ENCODE results near the gene HMMR. TPM values are rescaled to one million over a fixed set of nuclear protein-coding genes. Genes with fewer than 3 reads are reported as not detected.
A peak's percentile ranks its signal among the peaks of the same experiment; 100 is the strongest.
"Not testable (repeated sequence)": the region's sequence is repeated elsewhere in the genome, so short reads cannot be mapped to it uniquely, and the experiment has no call there.

Gene HMMR
- total RNA-seq, 1 donor: 0.54 TPM

DNA sequence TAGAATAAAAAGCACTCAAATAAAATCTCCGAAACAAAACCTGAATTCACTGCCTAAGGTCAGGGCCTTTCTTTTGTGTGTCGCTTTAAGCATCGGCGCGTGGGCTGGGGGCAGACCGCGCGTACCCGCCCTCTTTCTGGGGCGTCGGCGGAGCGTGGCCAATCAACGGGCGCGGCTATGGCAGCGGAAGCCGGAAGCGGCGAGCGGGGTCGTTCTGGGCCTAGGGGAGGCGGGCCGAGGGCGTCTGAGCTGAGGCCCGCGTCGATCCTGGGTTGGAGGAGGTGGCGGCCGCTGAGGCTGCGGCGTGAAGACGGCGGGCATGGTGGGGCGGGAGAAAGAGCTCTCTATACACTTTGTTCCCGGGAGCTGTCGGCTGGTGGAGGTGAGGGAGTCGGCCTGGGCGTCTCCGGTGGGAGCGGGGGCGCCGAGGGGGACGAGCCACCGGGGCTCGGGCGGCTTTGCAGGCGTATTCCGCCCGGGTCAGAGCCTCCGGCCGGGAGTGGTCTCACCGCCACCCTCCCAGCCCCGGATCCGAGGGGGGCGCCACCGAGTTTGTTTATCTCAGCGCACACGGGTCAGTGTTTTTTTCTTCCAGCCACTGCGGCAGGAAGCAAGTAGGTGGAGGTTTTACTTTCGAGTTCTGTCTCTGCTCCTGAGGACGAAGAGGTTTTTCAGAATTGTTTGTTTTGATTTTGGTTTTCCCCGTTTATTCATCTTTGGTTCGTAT is 45.1 kb downstream of the HMMR start, which contains the start of gene MAT2B:
Gene MAT2B, plus strand, starts transcription at position 252 of the 727 bp plus-strand sequence. Its CDS starts 68 bp downstream, at position 320.
- peak; percentile 91 to 97 (median 95) for DNase-seq (ENCODE audit: low read depth in 2 of 3, low spot score in 2 of 3)

DNA sequence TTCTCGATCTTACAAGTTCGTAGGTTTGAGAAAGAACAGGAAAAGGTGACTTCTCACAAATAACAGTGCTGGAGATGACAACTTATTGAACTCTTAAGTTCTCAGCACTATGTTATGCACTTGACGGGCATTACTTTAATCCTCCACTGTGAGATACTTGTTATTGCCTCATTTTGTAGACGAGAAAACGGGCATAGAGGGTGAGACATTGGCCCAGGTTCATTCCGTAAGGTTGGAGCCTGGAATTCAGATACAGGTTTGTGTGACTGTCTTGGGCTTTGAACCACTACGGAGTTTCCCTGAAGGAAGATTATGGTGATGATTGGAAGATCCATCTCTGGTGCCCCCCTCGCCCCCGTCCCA is 45.6 kb downstream of the HMMR start:
- DNase-seq (ENCODE audit: low read depth in 2 of 3, low spot score in 2 of 3): no peak

DNA sequence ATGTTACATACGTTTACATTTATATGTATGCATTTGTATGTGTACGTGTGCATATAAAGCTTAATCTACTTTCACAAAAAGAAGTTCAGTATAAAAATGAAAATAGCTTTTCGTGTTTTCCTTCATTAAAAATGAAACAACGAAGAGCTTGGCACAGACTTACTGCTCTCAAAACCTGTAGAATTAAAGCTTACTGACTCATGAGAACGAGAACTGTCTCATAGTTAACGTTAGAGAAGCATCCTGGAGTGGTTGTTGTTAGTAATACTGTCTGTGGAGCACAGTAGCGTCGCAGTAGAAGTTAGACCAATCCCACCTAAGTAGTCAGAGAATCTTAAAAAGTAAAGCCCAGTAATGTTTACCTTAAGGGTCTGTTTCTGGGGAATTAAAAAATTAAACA is 46.3 kb downstream of the HMMR start:
- peak in 1 of 3 donors; percentile 10 for DNase-seq (ENCODE audit: low read depth in 2 of 3, low spot score in 2 of 3)

- DNase-seq (ENCODE audit: low read depth in 2 of 3, low spot score in 2 of 3): peak in 1 of 3 donors; percentile 6
Observed at GRCh38 chr5:163508753-163509152, 48.3 kb downstream of the HMMR start.

DNA sequence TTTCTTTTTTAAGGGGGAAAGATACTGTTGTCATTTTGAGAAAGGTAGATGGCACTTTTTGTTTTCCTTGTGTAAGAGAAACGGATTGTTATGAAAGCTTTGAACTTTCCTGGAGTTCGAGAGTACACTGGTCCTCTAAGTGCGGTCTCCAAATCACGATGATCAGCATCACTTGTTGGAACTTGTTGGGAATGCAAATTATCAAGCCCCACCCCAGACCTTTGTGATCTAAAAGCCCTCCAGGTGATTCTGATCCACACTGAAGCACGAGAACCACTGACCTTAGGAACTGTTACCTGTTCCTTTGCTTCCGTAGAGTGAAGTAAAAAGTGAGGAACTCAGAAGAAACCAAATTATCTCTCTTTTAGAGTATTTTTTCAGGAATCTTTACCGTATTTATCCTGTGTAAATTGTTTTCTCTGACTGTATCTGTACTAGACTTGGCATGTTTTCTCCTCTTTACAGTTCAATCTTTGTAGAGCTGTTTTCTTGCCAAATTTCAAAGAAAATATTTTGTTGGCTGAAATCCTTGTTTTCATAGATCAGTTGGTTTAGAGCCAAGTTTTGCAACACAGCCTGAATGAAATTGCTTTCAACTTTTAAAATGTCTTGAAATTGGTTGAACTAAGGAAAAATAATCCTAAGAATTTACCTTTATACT is 49.0 kb downstream of the HMMR start:
- DNase-seq (ENCODE audit: low read depth in 2 of 3, low spot score in 2 of 3): no peak

- DNase-seq (ENCODE audit: low read depth in 2 of 3, low spot score in 2 of 3): no peak
Observed at GRCh38 chr5:163512526-163512925, 52.1 kb downstream of the HMMR start.

- DNase-seq (ENCODE audit: low read depth in 2 of 3, low spot score in 2 of 3): no peak
Observed at GRCh38 chr5:163525096-163525495, 64.7 kb downstream of the HMMR start.

DNA sequence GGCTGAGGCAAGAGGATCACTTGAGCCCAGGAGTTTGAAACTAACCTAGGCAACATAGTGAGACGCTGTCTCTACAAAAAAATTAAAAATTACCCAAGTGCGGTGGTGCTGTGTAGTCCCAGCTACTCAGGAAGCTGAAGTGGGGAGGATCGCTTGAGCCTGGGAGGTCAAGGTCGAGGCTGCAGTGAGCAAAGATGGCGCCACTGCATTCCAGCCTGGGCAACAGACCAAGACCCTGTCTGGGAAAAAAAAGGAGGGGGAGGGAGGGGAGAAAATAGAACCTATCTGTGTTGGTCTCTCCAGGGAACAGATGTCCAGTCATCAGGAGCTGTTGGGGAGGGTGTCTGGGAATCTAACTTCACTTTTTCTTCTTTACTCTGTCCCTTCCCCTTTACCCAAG is 69.3 kb downstream of the HMMR start:
- no peak for DNase-seq (ENCODE audit: low read depth in 2 of 3, low spot score in 2 of 3)

GRCh38 chr5:163531272-163531671 is 70.8 kb downstream of the HMMR start:
- no peak for DNase-seq (ENCODE audit: low read depth in 2 of 3, low spot score in 2 of 3)

DNA sequence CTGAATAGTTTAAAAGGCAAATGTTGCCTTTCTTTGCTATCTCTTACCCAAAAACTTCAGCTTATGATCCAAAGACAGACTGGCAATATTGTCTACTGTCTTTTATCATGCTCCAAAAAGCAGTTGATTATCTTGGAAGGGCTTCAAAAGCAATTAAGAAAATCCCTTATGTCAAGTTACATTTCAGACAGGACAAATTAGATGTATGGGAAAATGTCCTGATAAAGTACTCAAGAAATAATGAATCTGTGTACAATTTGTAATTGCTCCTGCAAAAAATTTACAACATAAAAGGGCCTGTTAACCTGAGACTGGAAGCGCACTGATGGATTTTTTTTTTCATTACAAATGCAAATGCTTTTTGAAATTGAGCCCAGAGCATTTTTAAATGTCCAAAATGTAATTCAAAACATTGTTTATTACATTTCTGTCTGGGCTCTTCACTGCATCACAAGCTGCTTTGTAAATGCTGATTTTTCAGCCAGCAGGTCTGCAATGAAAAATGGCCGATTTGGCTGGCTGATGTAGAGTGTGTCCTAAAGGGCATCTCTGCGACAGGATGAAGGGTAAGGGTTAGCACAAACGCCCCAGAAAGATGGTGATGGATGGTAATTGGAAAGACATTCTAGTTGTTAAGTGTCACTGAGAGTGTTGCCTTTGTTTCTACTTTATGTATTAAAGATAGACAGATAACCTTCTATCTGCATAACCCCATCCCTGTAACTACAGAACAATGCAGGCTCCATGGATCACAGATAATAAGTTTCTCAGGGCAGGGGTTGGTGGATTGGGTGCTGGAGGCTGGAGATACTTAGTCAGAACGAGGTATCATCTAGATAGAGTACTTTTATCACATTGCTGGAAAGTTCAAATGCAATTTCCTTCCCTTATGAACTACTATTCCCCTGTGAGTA is 72.0 kb downstream of the HMMR start:
- DNase-seq (ENCODE audit: low read depth in 2 of 3, low spot score in 2 of 3): no peak

- DNase-seq (ENCODE audit: low read depth in 2 of 3, low spot score in 2 of 3): no peak
Observed at GRCh38 chr5:163533223-163533622, 72.8 kb downstream of the HMMR start.

DNA sequence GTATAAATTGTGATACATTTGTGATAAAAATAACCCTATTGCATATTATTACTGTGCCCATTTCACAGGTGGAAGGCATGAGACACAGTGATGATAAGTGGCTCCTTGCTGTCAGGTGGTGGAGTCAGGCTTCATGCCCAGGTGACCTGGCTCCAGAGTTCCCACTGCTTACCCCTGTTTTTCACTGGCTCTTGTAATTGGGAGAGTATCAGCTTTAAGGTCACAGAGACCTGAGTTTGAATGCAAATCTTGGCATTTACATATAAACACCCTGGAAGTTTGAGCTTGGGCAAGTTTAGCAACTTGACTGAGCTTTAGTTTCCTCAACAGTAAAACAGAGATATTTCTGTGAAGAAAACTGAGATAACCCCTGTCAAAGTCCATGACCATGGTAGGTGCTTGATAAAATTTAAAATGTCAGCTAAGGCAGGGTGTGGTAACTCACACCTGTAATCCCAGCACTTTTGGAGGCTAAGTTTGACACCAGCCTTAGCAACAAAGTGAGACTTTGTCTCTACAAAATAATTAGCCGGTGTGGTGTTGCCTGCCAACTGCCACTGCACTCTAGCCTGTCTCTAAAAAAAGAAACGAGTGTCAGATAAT is 74.2 kb downstream of the HMMR start:
- DNase-seq (ENCODE audit: low read depth in 2 of 3, low spot score in 2 of 3): no peak

- DNase-seq (ENCODE audit: low read depth in 2 of 3, low spot score in 2 of 3): no peak
Observed at GRCh38 chr5:163535290-163535689, 74.9 kb downstream of the HMMR start.

- DNase-seq (ENCODE audit: low read depth in 2 of 3, low spot score in 2 of 3): not testable (repeated sequence)
Observed at GRCh38 chr5:163536442-163536841, 76.0 kb downstream of the HMMR start.

GRCh38 chr5:163540696-163541095 is 80.3 kb downstream of the HMMR start:
- no peak for DNase-seq (ENCODE audit: low read depth in 2 of 3, low spot score in 2 of 3)

Small RNAs within 50 kb of the gene (small RNA-seq; reads per million reads assigned to genes)
- gene AC008723.1: not detected

Other genes starting within 250 kb of the HMMR start
- gene CCNG1, start 23.0 kb upstream of the HMMR start, total RNA-seq: 123 TPM
- gene NUDCD2, start 530 bp upstream of the HMMR start, total RNA-seq: 6.2 TPM
- gene MAT2B, start 45.0 kb downstream of the HMMR start, total RNA-seq: 42.8 TPM

All from hematopoietic multipotent progenitor cell (in vitro differentiated cells).